Body of pancreas (tissue), 4 donors: ENCODE data around the gene LSAMP. TPM values are rescaled to one million over a fixed set of nuclear protein-coding genes. Genes with fewer than 3 reads are reported as not detected.

ENCODE experiments used
- ATAC-seq: fragments of 150-250 bp; one replicate; pipeline ENCODE4 v1.9.1; 2016
- DNase-seq, 4 donors: peaks; one replicate each; pipeline ENCODE4 v3.0.0-alpha.2; 2019
- H3K27ac ChIP-seq, 4 donors: fragments of 200-600 bp; sonication (generic); 1 replicate in 3 of 4; 2 replicates in 1 of 4; pipeline versions ENCODE4 v1.5.1 to v1.6.1; 2016 to 2019; ENCODE audit warnings: mild to moderate bottlenecking in 1 of 4, mixed read lengths in 1 of 4, moderate library complexity in 1 of 4
- H3K27me3 ChIP-seq, 2 donors: fragments of 200-600 bp; sonication (generic); one replicate each; pipeline ENCODE4 v1.6.0; 2016; ENCODE audit warnings: mild to moderate bottlenecking in 1 of 2
- H3K36me3 ChIP-seq, 2 donors: fragments of 200-600 bp; sonication (generic); replicated peaks in 1 of 2; 2 replicates each; pipeline ENCODE4 v1.5.1; 2016; ENCODE audit warnings: low read depth in 2 of 2; ENCODE audit not compliant: insufficient read depth in 1 of 2
- H3K4me1 ChIP-seq: fragments of 200-600 bp; sonication (generic); one replicate; pipeline ENCODE4 v1.6.0; 2016
- H3K4me3 ChIP-seq, 2 donors: fragments of 200-600 bp; sonication (generic); 1 replicate in 1 of 2; 2 replicates in 1 of 2; pipeline ENCODE4 v1.5.1; 2016 to 2019
- H3K9me3 ChIP-seq, 3 donors: fragments of 200-600 bp; sonication (generic); 1 replicate in 2 of 3; 2 replicates in 1 of 3; pipeline ENCODE4 v1.5.1; 2016
- CTCF ChIP-seq, 7 experiments: fragments of 450-650 bp in 4 of 7; fragments of 200-600 bp in 3 of 7; sonication (generic) in 3 of 7; IDR thresholded peaks; one replicate each; pipeline ENCODE4 v1.5.1; 2016 to 2019; ENCODE audit warnings: antibody characterized with exemption in 7 of 7
- POLR2A ChIP-seq, 3 donors: fragments of 450-650 bp; IDR thresholded peaks; one replicate each; pipeline ENCODE4 v1.6.1; 2016; ENCODE audit warnings: antibody characterized with exemption in 3 of 3, mild to moderate bottlenecking in 2 of 3
- WGBS, 2 donors: methylation state at CpG; one replicate each; pipeline ENCODE4 v1.1.5; 2017; 5-methylcytosine and 5-hydroxymethylcytosine counted together
- intact Hi-C: fragments of 100-400 bp; cut with DNase I; formaldehyde crosslinking; loops from one replicate; pipeline ENCODE4 v1.15.1; 2023
- total RNA-seq, 2 donors: library from RNA; depleted of rRNA; stranded (reverse); fragments of >200 nt; gene quantifications; one replicate each; pipeline ENCODE4 v1.1.0, GENCODE V29; 2016

LSAMP gene
- total RNA-seq, 2 donors from 2014 or later: 1.6 to 2.1 TPM

- Histone ChIP-seq H3K36me3 (no peaks in the 10 kb centered on the region), H3K4me1 (no peaks in the 10 kb centered on the region), H3K4me3 (no peak overlapping the region), H3K27ac (no peak overlapping the region), H3K27me3 (no peaks in the 10 kb centered on the region), H3K9me3 (no peaks in the 10 kb centered on the region)
- TF ChIP-seq POLR2A (IDR thresholded peaks at IDR 0.05): no peak
- no peak for TF ChIP-seq CTCF (IDR thresholded peaks at IDR 0.05)
- 55 to 57% methylated on average over 3 of the region's 3 CpGs for WGBS, 2 donors
- ATAC-seq (no peak), DNase-seq (no peak)
- intact Hi-C loops: no loop called here
Measured at GRCh38 chr3:116052602-116053001, 392.7 kb downstream of the LSAMP start.

GRCh38 chr3:116051586-116051985 lies 393.7 kb downstream of the LSAMP start:
- H3K27ac ChIP-seq: no peak overlapping the region
- H3K4me1 ChIP-seq: no peaks in the 10 kb centered on the region
- DNase-seq (no peak), ATAC-seq (no peak)
- 61 to 80% methylated on average over 3 of the region's 3 CpGs for WGBS, 2 donors
- intact Hi-C loops: no loop called here
- no peaks in the 10 kb centered on the region for H3K36me3 ChIP-seq
- no peaks in the 10 kb centered on the region for H3K9me3 ChIP-seq
- H3K4me3 ChIP-seq: no peak overlapping the region
- TF ChIP-seq CTCF (IDR thresholded peaks at IDR 0.05): no peak
- no peak for TF ChIP-seq POLR2A (IDR thresholded peaks at IDR 0.05)
- H3K27me3 ChIP-seq: no peaks in the 10 kb centered on the region

GRCh38 chr3:116051040-116051439 lies 394.2 kb downstream of the LSAMP start:
- H3K9me3 ChIP-seq: no peaks in the 10 kb centered on the region
- TF ChIP-seq CTCF (IDR thresholded peaks at IDR 0.05) (no peak), POLR2A (IDR thresholded peaks at IDR 0.05) (no peak)
- no peaks in the 10 kb centered on the region for H3K4me1 ChIP-seq
- intact Hi-C loops: no loop called here
- WGBS, 2 donors: 26 to 37% methylated on average over 4 of the region's 4 CpGs
- no peaks in the 10 kb centered on the region for H3K27me3 ChIP-seq
- no peak overlapping the region for H3K27ac ChIP-seq
- no peak overlapping the region for H3K4me3 ChIP-seq
- DNase-seq: no peak
- H3K36me3 ChIP-seq: no peaks in the 10 kb centered on the region
- ATAC-seq: no peak

GRCh38 chr3:116050311-116050915 lies 394.9 kb downstream of the LSAMP start:
- no peaks in the 10 kb centered on the region for H3K36me3 ChIP-seq
- no peak for TF ChIP-seq CTCF (IDR thresholded peaks at IDR 0.05)
- DNase-seq (no peak), ATAC-seq (no peak)
- no peak overlapping the region for H3K27ac ChIP-seq
- H3K27me3 ChIP-seq: no peaks in the 10 kb centered on the region
- H3K4me3 ChIP-seq: no peak overlapping the region
- WGBS, 2 donors: 32 to 66% methylated on average over 2 of the region's 2 CpGs
- H3K9me3 ChIP-seq: no peaks in the 10 kb centered on the region
- no peaks in the 10 kb centered on the region for H3K4me1 ChIP-seq
- intact Hi-C loops: no loop called here

GRCh38 chr3:116048991-116049390 lies 396.3 kb downstream of the LSAMP start:
- Histone ChIP-seq H3K27me3 (no peaks in the 10 kb centered on the region), H3K9me3 (no peaks in the 10 kb centered on the region), H3K36me3 (no peaks in the 10 kb centered on the region), H3K27ac (no peak overlapping the region), H3K4me1 (no peaks in the 10 kb centered on the region), H3K4me3 (no peak overlapping the region)
- TF ChIP-seq CTCF (IDR thresholded peaks at IDR 0.05): no peak
- TF ChIP-seq POLR2A (IDR thresholded peaks at IDR 0.05): no peak
- ATAC-seq (no peak), DNase-seq (no peak)
- intact Hi-C loops: no loop called here
